Sigmoid colon (tissue), 7 donors: ENCODE data around the gene OCIAD1. TPM values are rescaled to one million over a fixed set of nuclear protein-coding genes. Genes with fewer than 3 reads are reported as not detected.

Source experiments
- DNase-seq: peaks from one replicate; pipeline ENCODE4 v3.0.0-alpha.2; 2019
- H3K27ac ChIP-seq, 4 donors: fragments of 200-600 bp; sonication (generic); one replicate each; pipeline ENCODE4 v1.5.1; 2016 to 2019; ENCODE audit warnings: mild to moderate bottlenecking in 1 of 4
- H3K27me3 ChIP-seq, 3 donors: fragments of 200-600 bp; sonication (generic); one replicate each; pipeline ENCODE4 v1.5.1; 2019; ENCODE audit warnings: mild to moderate bottlenecking in 1 of 3
- H3K36me3 ChIP-seq, 4 donors: fragments of 200-600 bp; sonication (generic); one replicate each; pipeline ENCODE4 v1.5.1; 2016 to 2019
- H3K4me1 ChIP-seq, 4 donors: fragments of 200-600 bp; sonication (generic); one replicate each; pipeline ENCODE4 v1.5.1; 2017 to 2019
- H3K4me3 ChIP-seq, 4 donors: fragments of 200-600 bp; sonication (generic); one replicate each; pipeline ENCODE4 v1.5.1; 2017 to 2019; ENCODE audit warnings: mild to moderate bottlenecking in 2 of 4, moderate library complexity in 1 of 4
- H3K9me3 ChIP-seq, 4 donors: fragments of 200-600 bp in 3 of 4; sonication (generic) in 3 of 4; one replicate each; pipeline versions ENCODE4 v1.5.1 to v1.6.1; 2013 to 2019
- EP300 ChIP-seq, 4 donors: sonication (generic); formaldehyde crosslinking; IDR thresholded peaks; one replicate each; pipeline ENCODE4 v1.6.1; 2017; ENCODE audit warnings: antibody characterized with exemption in 4 of 4
- POLR2A ChIP-seq, 2 donors: fragments of 450-650 bp; IDR thresholded peaks; one replicate each; pipeline ENCODE4 v1.6.1; 2016; ENCODE audit warnings: antibody characterized with exemption in 2 of 2, mild to moderate bottlenecking in 2 of 2, moderate library complexity in 2 of 2
- POLR2AphosphoS5 ChIP-seq, 4 donors: sonication (generic); formaldehyde crosslinking; IDR thresholded peaks; one replicate each; pipeline ENCODE4 v1.6.1; 2017; ENCODE audit warnings: antibody characterized with exemption in 4 of 4
- intact Hi-C: fragments of 100-400 bp; cut with DNase I; formaldehyde crosslinking; loops from one replicate; pipeline ENCODE4 v1.15.1; 2023
- polyA plus RNA-seq, 3 donors: library from polyadenylated mRNA; stranded (reverse); fragments of 200-250 nt; gene quantifications; one replicate each; pipeline ENCODE4 v1.2.3, GENCODE V29; 2013
- total RNA-seq, 4 donors: library from RNA; depleted of rRNA; stranded (reverse); fragments of >200 nt; gene quantifications; one replicate each; pipeline ENCODE4 v1.1.0, GENCODE V29; 2016
- TF ChIP-seq, protein P1 (sequence below), 4 experiments: fragments of 450-650 bp in 3 of 4; fragments of 200-600 bp in 1 of 4; IDR thresholded peaks; one replicate each; pipeline ENCODE4 v1.5.1; 2016 to 2019; ENCODE audit warnings: antibody characterized with exemption in 4 of 4, mild to moderate bottlenecking in 3 of 4, moderate library complexity in 2 of 4
- donor health status: healthy with polysubstance abuse.
- donor health status: Bipolar disorder and iron deficiency.
- donor health status: healthy.

OCIAD1 gene
- total and polyA plus RNA-seq, 7 donors = 51.7 to 133 (median 100) TPM

DNA sequence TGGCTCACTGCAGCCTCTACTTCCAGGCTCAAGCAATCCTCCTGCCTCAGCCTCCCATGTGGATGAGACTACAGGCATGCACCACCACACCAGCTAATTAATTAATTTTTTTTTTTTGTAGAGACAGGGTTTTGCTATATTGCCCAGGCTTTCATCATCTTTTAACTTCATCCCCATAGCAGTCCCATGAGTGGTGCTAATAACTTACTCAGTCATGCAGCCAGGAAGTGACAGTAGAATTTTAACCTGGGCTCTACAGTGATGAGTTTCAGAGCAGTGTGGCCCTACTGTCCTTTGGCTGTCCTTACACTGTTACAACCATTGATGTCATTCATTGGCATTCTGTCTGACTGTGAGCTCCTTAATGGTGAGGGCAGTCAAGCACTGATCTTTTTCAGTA is 79.6 kb downstream of the OCIAD1 start:
- H3K27ac ChIP-seq = peak overlapping the region in 2 of 4 donors; percentile 58 to 70
- H3K27me3 ChIP-seq = no peaks in the 10 kb centered on the region
- intact Hi-C loops = no loop called here
- H3K4me3 ChIP-seq = no peak overlapping the region
- TF ChIP-seq, protein P1, sequence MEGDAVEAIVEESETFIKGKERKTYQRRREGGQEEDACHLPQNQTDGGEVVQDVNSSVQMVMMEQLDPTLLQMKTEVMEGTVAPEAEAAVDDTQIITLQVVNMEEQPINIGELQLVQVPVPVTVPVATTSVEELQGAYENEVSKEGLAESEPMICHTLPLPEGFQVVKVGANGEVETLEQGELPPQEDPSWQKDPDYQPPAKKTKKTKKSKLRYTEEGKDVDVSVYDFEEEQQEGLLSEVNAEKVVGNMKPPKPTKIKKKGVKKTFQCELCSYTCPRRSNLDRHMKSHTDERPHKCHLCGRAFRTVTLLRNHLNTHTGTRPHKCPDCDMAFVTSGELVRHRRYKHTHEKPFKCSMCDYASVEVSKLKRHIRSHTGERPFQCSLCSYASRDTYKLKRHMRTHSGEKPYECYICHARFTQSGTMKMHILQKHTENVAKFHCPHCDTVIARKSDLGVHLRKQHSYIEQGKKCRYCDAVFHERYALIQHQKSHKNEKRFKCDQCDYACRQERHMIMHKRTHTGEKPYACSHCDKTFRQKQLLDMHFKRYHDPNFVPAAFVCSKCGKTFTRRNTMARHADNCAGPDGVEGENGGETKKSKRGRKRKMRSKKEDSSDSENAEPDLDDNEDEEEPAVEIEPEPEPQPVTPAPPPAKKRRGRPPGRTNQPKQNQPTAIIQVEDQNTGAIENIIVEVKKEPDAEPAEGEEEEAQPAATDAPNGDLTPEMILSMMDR (IDR thresholded peaks at IDR 0.05) = no peak
- TF ChIP-seq EP300 (IDR thresholded peaks at IDR 0.05) (no peak), POLR2AphosphoS5 (IDR thresholded peaks at IDR 0.05) (no peak), POLR2A (IDR thresholded peaks at IDR 0.05) (no peak)
- no peak for DNase-seq
- no peaks in the 10 kb centered on the region for H3K36me3 ChIP-seq
- no peaks in the 10 kb centered on the region for H3K9me3 ChIP-seq
- peaks cover 0 to 43% (median 23%) of the 10 kb centered on the region in 4 donors for H3K4me1 ChIP-seq

Other genes starting within 250 kb of the OCIAD1 start
- 10 to 100 TPM; 44.9 to 72.4 (median 63.2) TPM for gene FRYL, start 50.8 kb upstream of the OCIAD1 start, total RNA-seq
- 10 to 100 TPM; 41.4 to 63.6 (median 41.6) TPM for gene FRYL, start 50.8 kb upstream of the OCIAD1 start, polyA plus RNA-seq
- 10 to 100 TPM in 2 of 4 donors, 1 to 10 TPM in 2; 7.1 to 21.8 (median 11.4) TPM for gene OCIAD2, start 75.7 kb downstream of the OCIAD1 start, total RNA-seq
- 100 to 1,000 TPM in 1 of 3 donors, 10 to 100 TPM in 2; 78.9 to 188 (median 91.9) TPM for gene OCIAD2, start 75.7 kb downstream of the OCIAD1 start, polyA plus RNA-seq
- gene CWH43, start 155.2 kb downstream of the OCIAD1 start, total RNA-seq = not detected
- 1 to 10 TPM; 2.4 to 9.1 (median 4.6) TPM for gene CWH43, start 155.2 kb downstream of the OCIAD1 start, polyA plus RNA-seq